NCI-H526 (cell line): ENCODE results near the gene RANBP1.
"Not testable (repeated sequence)": the region's sequence is repeated elsewhere in the genome, so short reads cannot be mapped to it uniquely, and the experiment has no call there.

ENCODE experiments used
- DNase-seq, 2 experiments: peaks; one replicate each; lab custom pipeline; 2025; lab: John Stamatoyannopoulos, UW

Gene RANBP1

DNA sequence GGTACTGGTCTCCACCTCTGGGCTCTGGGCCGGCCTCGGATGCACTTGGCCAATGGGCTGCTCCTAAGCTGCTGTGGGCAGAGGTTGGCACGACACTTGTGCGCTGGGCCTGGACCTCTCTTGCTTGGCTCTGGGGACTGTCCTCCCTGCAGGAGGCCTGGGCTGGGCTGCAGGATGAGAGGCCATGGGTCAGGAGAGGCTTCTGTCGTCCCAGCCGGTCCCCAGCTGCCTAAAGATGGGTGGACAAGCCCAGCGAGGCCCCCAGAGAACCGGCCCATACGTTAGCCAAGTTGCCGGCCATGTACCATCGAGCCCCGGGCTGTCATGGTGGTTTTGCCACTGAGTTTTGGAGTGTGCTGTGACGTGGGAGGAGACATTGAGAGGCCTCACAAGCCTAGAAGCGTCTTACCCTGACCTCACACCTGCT is 36.6 kb downstream of the RANBP1 start:
- DNase-seq, result no peak

DNA sequence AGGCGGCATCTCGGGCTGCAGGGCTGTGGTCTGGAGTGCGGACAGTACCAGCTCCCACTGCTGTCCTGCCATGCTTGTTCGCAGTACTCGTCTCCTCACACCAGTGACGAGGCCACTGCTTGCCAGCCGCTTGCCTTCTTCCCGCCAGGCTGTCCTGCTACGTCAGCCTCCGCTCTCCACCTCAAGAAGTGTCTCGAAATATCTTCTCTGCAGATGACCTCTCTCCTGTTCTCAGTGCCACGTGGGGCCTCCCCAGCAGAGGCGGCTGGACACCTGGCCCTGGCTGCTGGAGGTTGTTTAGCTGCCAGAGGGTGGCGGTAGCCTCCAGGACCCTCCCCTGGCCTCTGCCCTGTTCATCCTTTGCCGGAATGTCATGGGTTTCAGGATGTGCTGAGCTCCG is 38.0 kb downstream of the RANBP1 start:
- DNase-seq, result no peak

DNA sequence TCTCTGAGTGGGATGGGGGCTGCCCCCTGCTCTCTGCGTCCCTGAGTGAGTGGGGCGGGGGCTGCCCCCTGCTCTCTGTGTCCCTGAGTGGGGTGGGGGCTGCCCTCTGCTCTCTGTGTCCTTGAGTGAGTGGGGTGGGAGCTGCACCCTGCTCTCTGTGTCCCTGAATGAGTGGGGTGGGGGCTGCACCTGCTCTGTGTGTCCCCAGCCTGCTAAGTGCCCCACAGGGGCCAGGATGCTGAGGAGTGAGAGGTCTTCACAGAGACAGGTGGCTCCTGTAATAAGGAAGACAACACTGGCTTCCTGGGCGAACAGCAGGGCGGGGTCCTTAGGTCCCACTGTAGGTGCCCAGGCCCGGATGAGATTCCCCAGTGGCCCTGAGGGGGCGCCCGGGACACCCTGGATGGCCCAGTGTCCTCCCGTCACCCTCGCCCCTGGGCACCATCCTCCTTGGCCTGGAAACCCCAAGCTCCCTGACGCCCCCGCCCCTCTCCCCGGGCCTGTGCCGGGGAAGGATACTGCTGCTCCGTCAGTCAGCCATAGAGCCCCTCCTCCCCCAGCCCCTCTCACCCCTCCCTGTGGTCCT is 38.8 kb downstream of the RANBP1 start:
- peak in 1 of 2 experiments; percentile 55 for DNase-seq

DNA sequence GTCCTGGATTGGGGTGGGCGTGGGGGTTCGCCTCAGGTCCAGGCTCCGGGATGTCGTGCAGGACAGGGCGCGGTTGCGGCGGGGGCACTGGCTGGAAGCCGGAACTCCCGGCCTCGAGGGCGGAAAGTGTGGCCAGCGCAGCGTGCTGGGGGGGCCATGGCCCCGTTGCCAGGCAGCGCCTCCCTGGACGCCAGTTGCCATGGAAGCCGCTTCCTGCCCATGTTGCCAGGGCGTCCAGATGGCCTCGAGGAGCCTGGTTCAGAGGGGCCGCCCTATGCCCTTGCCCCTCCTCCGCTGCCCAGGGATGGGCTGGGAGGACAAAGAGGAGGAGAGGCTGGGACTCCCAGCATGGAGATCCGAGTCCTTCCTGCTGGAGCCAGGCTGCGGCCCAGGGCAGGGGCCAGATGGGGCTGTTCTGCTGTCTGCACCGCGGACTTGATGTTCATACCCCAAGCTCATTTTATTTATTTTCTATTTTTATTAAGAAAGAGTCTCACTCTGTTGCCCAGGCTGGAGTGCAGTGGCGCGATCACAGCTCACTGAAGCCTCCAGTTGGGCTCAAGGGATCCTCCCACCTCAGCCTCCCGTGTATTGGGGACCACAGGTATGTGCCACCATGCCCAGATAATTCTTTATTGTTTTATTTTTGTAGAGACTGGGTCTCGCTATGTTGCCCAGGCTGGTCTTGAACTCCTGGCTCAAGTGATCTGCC is 39.6 kb downstream of the RANBP1 start:
- DNase-seq, result peak in 1 of 2 experiments; percentile 74

DNA sequence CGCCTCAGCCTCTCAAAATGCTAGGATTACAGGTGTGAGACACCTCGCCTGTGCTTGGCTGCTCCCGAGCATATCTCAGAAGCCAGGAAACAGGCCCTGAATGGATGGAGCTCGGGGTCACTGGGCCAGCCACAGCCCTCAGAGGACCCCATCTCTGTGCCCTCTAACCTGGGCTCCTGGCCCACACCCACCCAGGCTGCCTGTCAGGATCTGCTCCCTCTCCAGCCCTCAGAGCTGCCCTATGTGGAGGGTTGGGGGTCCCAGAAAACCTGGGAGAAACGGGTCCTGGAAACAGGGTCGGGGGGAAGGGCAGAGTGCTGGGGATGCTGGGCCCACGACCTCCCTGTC is 40.1 kb downstream of the RANBP1 start:
- no peak for DNase-seq

DNA sequence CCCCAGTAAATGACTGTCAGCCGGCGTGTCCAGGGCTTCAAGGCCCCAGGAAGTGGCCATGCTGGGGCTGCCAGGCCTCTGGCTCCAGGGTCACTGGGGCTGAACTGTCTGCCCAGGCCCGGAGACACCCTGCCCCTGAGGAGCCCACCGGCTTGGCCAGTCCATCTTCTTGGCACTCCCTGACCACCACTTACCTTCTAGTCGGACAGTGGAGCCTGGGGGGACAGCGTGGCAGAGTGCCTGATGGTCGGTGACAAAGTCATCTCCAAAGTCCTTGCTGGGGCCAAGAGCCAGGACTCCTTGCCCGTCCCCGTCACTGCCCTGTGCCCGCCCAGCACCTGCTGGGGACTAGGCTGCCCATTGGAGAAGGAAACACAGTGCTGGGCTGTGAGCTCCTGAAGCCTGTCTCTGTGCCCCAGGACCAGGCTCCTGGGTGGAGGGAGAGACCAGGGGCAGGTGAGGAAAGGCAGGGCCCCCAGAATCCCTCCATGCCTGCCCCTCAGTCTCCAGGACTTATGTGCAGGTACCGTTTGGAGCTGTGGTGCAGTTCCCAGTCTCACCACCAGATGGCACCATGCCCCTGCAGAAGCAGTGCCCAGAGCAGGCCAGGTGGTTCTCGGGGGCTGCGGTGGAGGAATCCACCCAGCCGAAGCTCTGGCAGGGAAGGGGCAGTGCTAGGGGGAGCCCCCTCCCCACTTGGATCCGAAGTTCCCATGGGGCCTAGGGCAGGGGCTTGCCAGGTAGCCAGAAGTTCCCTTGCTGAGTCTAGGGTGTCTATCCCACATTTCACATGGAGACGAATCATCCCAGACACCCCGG is 40.9 kb downstream of the RANBP1 start:
- peak; percentile 38 to 75 for DNase-seq

DNA sequence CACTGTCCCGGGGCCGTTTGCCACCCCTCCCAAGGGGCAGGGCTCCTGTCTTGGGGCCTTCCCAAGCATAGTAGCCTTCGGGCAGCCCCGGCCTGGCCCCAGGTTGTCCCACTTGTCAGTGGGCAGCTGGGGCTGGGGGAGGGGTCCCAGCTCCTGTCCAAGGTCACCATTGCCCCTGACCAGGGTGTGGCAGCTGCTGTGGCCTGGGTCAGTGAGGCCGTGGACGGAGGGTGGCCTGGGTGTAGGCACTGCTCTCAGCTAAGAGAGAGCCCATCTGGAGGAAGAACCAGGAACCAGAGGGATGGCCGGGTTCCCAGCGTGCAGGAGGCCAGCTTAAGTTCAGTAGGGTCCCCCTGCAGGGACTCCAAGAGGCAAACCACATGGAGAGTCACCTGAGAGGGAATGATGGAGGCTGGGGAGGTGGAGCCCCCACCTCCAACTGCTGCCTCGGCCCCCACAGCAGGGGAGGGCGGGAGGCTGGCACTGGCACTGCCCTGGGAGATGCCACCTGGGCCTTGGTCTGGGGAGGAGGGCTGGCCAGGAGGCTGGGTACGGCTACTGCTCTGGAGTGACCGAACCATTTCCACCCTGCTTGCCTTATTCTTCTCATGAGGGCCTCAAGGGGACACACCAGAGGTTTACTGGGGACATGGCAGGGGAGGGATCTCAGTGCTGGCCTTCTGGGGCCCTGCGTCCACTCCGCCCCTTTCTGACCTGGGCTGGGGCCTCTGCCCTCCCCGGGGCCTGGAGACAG is 41.7 kb downstream of the RANBP1 start:
- DNase-seq, result no peak

DNA sequence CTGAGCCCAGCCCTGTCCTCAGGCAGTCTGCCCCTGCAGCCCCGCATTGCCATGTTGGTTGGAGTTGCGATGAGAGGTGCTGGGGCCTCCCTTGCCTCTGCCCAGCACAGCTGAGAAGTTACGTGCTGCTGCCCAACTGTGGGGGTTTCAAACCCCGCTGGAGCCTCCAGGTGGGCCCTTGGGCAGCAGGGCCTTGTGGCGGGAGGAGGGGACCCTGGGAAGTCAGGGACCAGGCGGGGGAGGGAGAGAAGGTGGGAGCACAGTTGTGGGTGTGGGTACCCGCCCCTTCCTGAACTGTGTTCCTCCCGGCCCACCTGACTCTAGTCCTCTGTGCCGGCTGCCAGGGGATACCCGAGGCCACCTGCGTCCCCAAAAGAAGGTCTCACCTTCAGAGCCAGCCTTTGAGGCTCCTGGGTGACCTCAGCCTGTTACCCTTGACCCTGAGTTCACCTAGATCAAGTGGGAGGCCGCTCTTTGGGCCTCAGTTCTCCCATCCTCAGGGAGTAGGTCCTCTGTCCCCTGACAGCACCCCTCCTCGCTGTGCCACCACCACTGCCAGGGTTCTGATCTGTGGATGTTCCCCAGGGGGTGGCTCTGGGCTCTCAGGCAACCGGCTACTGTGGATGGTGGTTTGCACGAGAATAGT is 42.6 kb downstream of the RANBP1 start:
- no peak for DNase-seq

DNA sequence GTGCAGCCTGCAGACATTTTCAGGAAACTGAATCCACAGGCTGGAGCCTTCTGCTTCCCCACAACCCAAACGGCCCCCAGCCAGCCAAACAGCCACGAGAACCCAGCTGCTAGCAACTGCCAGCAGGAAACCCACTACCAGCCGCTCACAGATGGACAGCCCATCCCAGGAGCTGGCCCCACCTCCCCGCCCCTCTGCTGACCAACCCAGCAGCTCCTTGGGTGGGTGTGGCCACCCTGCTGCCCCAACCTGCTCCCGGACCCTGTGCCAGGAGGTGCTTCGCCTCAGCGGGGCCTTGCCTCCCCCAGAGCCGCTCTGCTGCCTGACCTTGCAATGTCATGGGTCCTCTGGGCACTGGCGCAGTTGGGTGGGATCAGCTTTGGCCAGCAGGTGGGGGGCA is 43.2 kb downstream of the RANBP1 start:
- peak in 1 of 2 experiments; percentile 27 for DNase-seq

DNA sequence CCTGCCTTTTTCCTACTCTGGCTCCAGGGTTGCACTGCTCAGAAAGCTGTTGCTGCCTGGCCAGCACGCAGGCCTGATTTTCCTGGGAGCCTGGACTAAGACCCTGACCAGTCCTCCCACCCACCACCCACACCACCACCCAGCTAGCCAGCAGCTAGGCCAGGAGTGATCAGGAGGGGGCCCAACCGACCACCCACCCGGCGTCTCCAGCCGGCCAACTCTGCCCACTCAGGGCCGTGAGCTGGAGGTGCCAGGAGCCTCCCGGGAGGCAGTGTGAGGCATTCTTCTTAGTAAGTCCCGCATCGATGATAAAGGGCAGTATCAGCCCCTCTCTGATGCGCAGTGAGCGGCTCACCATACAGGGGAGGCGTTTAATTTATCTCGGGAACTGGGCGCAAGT is 43.6 kb downstream of the RANBP1 start:
- DNase-seq, result not testable (repeated sequence)

DNA sequence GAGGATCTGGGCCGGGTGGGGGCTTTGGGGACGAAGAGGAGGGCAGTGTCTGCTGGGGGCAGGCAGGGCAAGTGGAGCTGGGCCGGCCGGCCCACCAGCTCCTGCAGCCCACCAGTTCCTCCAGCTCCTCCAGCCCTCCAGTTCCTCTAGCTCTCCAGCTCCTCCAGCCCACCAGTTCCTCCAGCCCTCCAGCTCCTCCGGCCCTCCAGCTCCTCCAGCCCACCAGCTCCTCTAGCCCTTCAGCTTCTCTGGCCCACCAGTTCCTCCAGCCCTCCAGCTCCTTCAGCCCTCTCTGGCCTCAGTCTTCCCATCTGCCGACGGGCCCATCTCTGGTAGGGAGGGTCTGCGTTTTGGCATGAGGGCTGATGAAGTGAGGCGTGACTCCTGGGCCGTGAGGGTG is 44.1 kb downstream of the RANBP1 start:
- DNase-seq, result no peak

DNA sequence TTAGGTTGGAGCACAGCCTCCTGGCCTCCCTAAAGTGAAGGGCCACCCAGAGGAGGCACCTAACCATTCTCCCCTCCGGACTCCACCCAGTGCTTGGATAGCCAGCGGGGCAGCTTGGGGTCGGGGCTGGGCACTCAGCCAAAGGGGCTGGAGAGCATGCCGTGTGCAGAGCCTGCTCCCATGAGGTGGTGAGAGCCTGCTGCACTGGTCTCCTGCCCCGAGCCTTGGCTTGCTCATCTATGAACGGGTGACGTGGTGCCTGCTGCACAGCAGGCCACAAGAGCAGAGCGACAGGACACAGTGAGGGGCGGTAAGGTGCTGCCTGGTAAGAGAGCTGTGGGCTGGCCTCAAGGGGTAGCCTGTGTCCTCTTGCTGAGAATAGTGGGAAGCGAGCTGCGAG is 49.0 kb downstream of the RANBP1 start:
- no peak for DNase-seq

DNA sequence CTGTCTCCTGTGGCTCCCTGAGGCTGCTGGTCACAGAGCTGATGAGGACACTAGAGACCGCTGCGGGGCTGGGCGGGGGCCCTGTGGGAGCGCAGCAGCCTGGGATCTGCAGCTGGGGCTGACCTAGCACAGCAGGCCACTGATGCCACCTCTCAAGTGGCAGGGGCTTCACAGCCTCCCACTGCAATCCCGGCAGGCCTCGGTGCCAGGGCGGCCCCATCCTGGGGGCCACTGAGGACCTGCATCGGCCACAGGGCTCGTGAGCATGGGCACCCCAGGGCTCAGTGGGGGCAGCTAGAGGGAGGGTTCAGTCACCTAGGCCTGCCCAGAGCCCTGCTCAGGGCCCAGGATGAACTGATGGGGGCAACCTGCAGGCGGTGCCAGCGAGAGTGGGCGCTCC is 49.5 kb downstream of the RANBP1 start:
- DNase-seq, result no peak

DNA sequence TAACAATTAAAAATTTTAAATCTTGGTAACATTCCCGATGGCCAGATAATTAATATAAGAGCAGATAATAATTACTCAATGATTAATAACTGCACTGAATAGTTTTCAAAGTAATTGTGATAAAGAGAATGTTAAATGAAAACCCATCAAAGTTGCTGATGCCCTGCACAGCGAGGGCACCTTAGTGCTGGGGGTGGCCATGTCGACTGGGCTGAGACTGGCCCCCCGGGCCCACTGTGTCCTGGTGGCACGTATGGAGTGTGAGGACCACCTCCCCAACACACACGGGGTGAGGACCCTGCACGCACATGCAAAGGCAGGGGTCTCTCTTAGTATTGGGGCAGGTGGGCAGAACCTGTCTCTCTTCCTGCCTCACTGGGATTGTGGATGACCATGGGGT is 50.0 kb downstream of the RANBP1 start:
- no peak for DNase-seq

DNA sequence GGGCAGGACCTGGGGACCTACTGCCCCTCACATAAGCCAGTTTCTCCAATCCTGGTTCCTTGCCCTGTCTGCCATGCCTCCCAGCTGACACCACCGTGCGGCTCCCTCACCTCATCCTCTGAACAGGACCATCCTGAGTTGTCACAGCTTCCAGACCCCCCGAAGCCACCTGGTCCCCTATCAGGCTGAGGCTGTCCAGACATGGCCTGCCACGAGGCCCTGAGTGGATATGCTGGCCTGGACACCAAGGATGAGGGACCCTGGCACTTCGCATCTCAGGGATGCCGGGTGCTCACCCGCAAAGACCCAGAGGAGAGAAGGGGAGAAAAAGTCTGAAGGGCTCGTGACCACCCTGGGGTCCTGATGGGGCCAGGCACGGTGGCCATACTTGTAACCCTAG is 50.8 kb downstream of the RANBP1 start:
- no peak for DNase-seq

DNA sequence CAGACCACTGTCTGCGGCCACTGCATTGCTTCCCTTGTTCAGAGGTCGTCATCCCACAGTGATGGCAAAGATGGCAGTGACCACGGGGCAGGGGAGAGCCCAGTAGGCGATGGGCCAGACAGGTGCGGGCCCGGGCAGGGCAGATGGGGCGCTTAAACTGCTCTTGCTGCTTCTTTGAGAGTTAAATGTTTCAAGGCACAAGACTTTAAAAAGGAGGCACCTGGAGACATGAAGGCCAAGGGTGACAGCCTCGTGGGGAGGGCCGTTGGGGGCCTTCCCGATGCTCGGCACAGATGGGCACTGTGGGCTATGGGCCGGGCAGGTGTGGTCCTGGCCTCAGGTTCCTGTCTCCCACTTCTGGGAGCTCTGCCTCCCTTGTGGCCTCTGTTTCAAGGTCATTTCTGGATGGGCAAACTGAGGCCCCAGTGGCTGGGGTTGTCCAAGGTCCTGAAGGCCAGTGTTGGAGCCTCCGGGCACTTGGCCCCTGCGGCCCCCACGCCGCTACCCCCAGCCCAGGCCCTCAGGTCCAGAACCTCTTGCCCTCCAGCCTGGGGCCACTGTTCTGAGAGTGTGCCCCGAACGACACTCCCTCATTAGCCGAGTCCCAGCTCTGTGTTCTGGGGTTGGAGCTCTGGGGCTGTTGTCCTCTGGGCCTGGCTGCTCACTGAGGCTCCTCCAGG is 51.9 kb downstream of the RANBP1 start:
- DNase-seq, result no peak

DNA sequence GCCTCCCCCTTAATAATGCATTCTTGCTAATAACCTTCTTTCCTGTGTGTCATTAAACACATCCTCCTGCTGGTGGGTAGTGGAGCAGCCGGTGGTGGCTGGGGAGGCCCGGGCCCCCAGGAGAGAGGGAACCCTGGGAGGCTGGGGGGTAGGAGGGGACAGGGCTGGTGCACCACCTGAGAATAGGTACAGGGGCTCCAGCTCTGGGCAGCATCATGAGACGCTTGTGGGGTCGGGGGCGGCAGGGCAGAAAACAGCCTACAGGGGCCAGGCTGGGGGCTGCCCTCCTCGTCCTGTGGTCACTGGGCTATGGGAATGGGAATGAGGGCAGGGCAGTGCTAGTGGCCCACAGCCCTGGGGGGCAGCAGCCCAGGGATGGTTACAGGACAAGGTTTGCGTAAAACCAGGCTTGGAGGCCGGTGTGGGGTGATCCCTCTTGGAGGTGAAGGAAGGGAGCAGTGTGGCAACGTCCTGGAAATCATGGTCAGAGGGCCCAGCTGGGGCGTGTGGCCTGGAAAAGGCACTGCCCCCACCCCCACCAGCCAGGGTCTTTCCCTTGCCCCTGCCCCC is 53.4 kb downstream of the RANBP1 start:
- DNase-seq, result no peak

DNA sequence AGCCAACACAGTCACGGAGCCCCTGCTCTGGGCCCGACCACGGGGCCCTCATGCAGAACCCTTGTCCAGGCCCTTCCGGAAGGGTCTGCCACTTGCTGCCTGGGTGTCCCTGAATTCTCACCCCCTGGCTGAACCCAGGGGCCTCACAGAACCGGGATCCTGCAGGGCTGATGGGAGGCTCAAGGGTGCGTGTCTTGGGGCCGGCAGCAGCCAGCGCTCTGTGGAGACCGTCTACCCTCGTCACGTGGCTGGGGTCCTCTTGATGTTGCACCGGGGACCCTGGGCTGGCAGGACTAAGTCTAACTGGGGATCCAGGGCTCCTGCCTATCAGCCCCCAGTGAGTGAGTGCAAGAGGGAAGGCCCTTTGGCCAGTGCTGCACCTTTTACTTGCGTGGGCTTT is 54.3 kb downstream of the RANBP1 start:
- DNase-seq, result no peak

DNA sequence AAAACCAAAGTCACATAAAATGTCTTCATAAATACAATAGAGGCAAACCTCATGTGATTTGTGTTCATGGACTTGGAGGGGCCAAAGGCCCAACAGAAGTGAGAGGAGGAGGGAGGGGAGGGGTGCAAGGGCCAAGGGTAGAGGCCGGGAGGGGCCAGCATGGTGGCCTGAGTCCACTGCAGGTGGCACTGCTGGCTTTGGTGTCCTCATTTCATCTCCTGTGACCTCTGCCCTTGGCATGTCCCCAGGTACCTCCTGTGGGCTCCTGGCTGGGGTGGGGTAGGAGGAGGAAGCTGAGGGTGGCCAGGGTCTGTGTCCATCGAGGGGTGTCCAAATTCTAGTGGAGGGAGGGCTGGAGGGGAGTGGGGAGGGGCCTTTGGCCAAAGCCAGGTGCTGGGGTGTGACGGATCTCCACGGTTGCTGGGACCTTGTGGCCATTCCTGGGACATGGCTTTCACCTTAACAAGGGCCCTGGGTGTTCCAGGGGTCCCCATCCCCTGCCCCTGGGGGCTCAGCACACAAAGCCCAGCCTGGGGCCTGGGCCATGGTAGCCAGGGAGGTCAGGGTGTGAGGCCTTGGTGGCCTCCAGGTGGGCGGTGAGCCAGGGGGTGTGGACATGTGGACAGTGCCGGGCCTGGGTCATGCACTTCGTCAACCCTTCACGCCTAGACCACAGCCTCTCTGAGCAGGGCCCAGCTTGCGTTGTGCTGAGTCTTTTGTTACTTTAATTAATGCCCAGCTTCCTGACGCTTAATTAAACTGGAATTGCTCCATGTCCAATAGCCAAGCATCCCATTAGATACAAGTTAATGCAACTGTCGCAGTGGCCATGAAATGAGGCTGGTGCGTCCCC is 55.6 kb downstream of the RANBP1 start:
- DNase-seq, result no peak

DNA sequence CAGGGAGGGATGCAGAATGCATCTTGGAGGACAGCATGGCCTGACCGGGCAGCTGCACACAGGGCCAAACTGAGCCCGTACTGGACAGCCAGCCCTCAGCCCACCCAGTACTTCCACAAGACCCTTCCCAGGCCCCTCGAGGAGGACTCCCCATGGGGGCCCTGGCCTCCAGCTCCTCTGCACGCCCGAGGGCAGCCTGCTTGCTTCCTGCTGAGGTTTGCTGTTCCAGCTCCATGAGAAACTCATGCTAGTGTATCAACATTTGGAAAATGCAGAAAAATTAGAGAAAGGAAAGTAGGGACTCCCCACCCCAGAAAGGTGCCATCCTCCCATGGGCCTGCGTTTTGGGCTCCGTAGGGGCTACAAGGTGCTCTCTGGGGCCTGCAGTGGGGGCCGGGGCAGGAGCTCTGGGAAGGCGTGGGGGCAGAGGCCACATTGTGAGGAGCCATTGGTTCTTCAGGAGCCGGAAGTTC is 56.3 kb downstream of the RANBP1 start:
- no peak for DNase-seq
